ENCODE measurements around the gene KCNE4.

Gene KCNE4

GRCh38 chr2:223101340-223102039, 49.5 kb downstream of the KCNE4 start:
- TF ChIP-seq TAF1 (IDR thresholded peaks at IDR 0.05; ENCODE audit: low read depth) (no peak), ZBTB7A (IDR thresholded peaks at IDR 0.05; ENCODE audit: low read depth) (no peak), NFIC (IDR thresholded peaks at IDR 0.05) (no peak), EP300 (IDR thresholded peaks at IDR 0.05; ENCODE audit: borderline replicate concordance) (no peak), RAD21 (IDR thresholded peaks at IDR 0.05; ENCODE audit: low read depth) (peak; percentile 69), EGR1 (IDR thresholded peaks at IDR 0.05) (no peak), TEAD4 (IDR thresholded peaks at IDR 0.05) (no peak), TCF12 (IDR thresholded peaks at IDR 0.05; ENCODE audit: low read depth) (0 out of 2 replicates have a peak, but pooled peaks have one; percentile 33)
- TF ChIP-seq, protein P1, sequence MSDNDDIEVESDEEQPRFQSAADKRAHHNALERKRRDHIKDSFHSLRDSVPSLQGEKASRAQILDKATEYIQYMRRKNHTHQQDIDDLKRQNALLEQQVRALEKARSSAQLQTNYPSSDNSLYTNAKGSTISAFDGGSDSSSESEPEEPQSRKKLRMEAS (IDR thresholded peaks at IDR 0.05): no peak

- TF ChIP-seq TEAD4 (IDR thresholded peaks at IDR 0.05) (no peak), EGR1 (IDR thresholded peaks at IDR 0.05) (no peak), TCF12 (IDR thresholded peaks at IDR 0.05; ENCODE audit: low read depth) (no peak), CEBPB (IDR thresholded peaks at IDR 0.05) (no peak), NFIC (IDR thresholded peaks at IDR 0.05) (no peak), EP300 (IDR thresholded peaks at IDR 0.05; ENCODE audit: borderline replicate concordance) (no peak), FOXM1 (IDR thresholded peaks at IDR 0.05; ENCODE audit: borderline replicate concordance, low read depth) (no peak), ZBTB7A (IDR thresholded peaks at IDR 0.05; ENCODE audit: low read depth) (no peak), RAD21 (IDR thresholded peaks at IDR 0.05; ENCODE audit: low read depth) (no peak), YY1 (IDR thresholded peaks at IDR 0.05; ENCODE audit: low read depth) (no peak), CREB1 (IDR thresholded peaks at IDR 0.05; ENCODE audit: low read depth) (no peak)
- TF ChIP-seq, protein P2, sequence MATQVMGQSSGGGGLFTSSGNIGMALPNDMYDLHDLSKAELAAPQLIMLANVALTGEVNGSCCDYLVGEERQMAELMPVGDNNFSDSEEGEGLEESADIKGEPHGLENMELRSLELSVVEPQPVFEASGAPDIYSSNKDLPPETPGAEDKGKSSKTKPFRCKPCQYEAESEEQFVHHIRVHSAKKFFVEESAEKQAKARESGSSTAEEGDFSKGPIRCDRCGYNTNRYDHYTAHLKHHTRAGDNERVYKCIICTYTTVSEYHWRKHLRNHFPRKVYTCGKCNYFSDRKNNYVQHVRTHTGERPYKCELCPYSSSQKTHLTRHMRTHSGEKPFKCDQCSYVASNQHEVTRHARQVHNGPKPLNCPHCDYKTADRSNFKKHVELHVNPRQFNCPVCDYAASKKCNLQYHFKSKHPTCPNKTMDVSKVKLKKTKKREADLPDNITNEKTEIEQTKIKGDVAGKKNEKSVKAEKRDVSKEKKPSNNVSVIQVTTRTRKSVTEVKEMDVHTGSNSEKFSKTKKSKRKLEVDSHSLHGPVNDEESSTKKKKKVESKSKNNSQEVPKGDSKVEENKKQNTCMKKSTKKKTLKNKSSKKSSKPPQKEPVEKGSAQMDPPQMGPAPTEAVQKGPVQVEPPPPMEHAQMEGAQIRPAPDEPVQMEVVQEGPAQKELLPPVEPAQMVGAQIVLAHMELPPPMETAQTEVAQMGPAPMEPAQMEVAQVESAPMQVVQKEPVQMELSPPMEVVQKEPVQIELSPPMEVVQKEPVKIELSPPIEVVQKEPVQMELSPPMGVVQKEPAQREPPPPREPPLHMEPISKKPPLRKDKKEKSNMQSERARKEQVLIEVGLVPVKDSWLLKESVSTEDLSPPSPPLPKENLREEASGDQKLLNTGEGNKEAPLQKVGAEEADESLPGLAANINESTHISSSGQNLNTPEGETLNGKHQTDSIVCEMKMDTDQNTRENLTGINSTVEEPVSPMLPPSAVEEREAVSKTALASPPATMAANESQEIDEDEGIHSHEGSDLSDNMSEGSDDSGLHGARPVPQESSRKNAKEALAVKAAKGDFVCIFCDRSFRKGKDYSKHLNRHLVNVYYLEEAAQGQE (IDR thresholded peaks at IDR 0.05; ENCODE audit: low read depth): no peak
- TF ChIP-seq, protein P1 (IDR thresholded peaks at IDR 0.05): no peak
- TF ChIP-seq, protein P3, sequence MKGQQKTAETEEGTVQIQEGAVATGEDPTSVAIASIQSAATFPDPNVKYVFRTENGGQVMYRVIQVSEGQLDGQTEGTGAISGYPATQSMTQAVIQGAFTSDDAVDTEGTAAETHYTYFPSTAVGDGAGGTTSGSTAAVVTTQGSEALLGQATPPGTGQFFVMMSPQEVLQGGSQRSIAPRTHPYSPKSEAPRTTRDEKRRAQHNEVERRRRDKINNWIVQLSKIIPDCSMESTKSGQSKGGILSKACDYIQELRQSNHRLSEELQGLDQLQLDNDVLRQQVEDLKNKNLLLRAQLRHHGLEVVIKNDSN (IDR thresholded peaks at IDR 0.05): no peak
Observed at GRCh38 chr2:223102040-223102400, 50.0 kb downstream of the KCNE4 start.

- TF ChIP-seq RAD21 (IDR thresholded peaks at IDR 0.05; ENCODE audit: low read depth): no peak
- no peak for TF ChIP-seq CEBPB (IDR thresholded peaks at IDR 0.05)
- no peak for TF ChIP-seq CREB1 (IDR thresholded peaks at IDR 0.05; ENCODE audit: low read depth)
- TF ChIP-seq ZBTB7A (IDR thresholded peaks at IDR 0.05; ENCODE audit: low read depth): no peak
- no peak for TF ChIP-seq NFIC (IDR thresholded peaks at IDR 0.05)
- no peak for TF ChIP-seq FOXM1 (IDR thresholded peaks at IDR 0.05; ENCODE audit: borderline replicate concordance, low read depth)
- TF ChIP-seq TCF12 (IDR thresholded peaks at IDR 0.05; ENCODE audit: low read depth): no peak
- TF ChIP-seq, protein P3 (IDR thresholded peaks at IDR 0.05): no peak
- TF ChIP-seq, protein P1 (IDR thresholded peaks at IDR 0.05): no peak
- TF ChIP-seq EGR1 (IDR thresholded peaks at IDR 0.05): no peak
- TF ChIP-seq, protein P2 (IDR thresholded peaks at IDR 0.05; ENCODE audit: low read depth): no peak
- no peak for TF ChIP-seq EP300 (IDR thresholded peaks at IDR 0.05; ENCODE audit: borderline replicate concordance)
- TF ChIP-seq TEAD4 (IDR thresholded peaks at IDR 0.05): no peak
Observed at GRCh38 chr2:223102450-223102849, 50.5 kb downstream of the KCNE4 start.

DNA sequence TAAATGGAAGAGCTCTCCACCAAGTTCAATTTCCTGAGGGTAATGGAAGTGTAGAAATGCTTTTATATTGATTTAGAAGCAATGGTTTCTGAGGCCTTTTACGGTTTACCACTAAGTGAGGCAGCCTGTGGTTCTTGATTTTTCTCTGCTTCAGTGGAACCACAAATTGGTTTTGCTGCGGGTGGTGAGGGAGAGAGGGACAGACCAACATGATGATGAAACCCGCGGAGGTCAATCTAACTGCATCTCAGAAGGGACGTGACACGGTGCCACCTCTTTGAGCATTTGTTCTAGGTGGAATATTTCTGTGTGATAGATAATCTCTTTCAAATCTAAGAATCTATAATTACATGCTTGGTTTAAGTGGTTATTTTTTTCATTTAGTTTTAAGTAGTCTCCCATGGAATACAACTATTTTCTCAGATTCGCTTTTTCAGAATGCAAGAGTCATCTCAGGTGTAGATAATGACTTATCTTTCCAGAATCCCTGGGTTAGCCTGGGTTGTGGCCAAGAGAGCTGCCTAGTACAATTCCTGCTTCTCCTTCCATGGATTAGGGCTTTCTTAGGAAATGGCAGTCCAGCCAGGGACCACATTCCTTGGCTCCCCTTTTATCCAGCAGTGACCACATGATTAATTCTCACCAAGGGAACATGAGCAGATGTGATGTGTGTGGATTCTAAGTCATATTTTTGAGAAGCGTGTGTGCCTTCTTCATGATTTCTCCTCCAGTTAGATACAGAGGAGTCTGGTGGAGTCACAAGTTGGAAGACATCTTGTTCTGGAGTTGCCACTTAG, 52.5 kb downstream of the KCNE4 start:
- no peak for TF ChIP-seq EGR1 (IDR thresholded peaks at IDR 0.05)
- TF ChIP-seq CREB1 (IDR thresholded peaks at IDR 0.05; ENCODE audit: low read depth): no peak
- TF ChIP-seq EP300 (IDR thresholded peaks at IDR 0.05; ENCODE audit: borderline replicate concordance): no peak

Data from Ishikawa (cell line).